ENCODE data around the gene SMARCA2.

Gene SMARCA2

DNA sequence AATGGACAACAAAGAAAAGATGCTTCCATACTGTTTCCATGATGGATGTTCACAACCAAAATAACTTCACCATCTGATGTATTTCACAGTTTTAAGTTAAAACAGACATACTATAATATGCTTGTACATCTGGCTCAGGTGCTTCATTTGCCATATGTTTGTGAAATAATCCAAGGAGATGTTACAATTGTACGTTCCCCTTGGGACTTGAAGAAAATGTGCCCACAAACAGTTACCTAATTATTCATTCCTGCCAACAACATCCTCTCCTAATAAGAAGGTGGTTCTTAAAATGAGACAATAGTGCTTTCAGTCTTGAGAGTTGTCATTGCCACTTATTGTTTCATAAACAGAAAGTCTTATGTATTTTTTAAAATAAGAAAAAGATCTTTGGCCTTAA lies 33.1 kb upstream of the SMARCA2 start:
- Histone ChIP-seq H3K9me2 (ENCODE audit: low read depth, low read length) (no peaks in the 10 kb centered on the region), H3F3A (ENCODE audit: insufficient read depth, low read length) (no peaks in the 10 kb centered on the region), H3K79me2 (ENCODE audit: insufficient read depth, low read length) (no peaks in the 10 kb centered on the region), H3K27ac (ENCODE audit: low read depth, low read length, poor library complexity, severe bottlenecking) (no peak overlapping the region), H3K36me3 (ENCODE audit: insufficient read depth, low read length) (no peaks in the 10 kb centered on the region), H3K9me3 (ENCODE audit: low read length) (no peaks in the 10 kb centered on the region), H2AFZ (ENCODE audit: low read length) (no peak overlapping the region), H3K4me2 (ENCODE audit: low read length) (no peak overlapping the region), H3K4me1 (ENCODE audit: insufficient read depth, low read length, severe bottlenecking) (no peaks in the 10 kb centered on the region), H3K9ac (ENCODE audit: low read length) (no peak overlapping the region), H4K20me1 (ENCODE audit: insufficient read depth, low read length) (no peaks in the 10 kb centered on the region), H3K4me3 (ENCODE audit: low read depth, low read length, poor library complexity, severe bottlenecking) (no peak overlapping the region), H3K27me3 (ENCODE audit: insufficient read depth, low read length) (no peaks in the 10 kb centered on the region)
- TF ChIP-seq, protein P1, sequence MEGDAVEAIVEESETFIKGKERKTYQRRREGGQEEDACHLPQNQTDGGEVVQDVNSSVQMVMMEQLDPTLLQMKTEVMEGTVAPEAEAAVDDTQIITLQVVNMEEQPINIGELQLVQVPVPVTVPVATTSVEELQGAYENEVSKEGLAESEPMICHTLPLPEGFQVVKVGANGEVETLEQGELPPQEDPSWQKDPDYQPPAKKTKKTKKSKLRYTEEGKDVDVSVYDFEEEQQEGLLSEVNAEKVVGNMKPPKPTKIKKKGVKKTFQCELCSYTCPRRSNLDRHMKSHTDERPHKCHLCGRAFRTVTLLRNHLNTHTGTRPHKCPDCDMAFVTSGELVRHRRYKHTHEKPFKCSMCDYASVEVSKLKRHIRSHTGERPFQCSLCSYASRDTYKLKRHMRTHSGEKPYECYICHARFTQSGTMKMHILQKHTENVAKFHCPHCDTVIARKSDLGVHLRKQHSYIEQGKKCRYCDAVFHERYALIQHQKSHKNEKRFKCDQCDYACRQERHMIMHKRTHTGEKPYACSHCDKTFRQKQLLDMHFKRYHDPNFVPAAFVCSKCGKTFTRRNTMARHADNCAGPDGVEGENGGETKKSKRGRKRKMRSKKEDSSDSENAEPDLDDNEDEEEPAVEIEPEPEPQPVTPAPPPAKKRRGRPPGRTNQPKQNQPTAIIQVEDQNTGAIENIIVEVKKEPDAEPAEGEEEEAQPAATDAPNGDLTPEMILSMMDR (IDR thresholded peaks at IDR 0.05; ENCODE audit: low read length) = no peak
- TF ChIP-seq EZH2 (IDR thresholded peaks at IDR 0.05; ENCODE audit: borderline replicate concordance, low read length) = no peak

DNA sequence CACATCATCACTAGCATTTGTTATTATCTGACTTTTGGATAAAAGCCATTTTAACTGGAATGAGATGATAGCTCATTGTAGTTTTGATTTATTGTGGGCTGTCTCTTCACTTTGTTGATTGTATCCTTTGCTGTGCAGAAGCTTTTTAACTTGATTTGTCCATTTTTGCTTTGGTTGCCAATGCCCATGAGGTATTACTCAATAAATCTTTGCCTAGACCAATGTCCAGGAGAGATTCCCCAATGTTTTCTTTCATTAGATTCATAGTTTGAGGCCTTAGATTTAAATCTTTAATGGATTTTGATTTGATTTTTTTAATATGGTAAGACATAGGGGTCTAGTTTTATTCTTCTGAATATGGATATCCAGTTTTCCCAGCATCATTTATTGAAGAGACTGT lies 28.8 kb upstream of the SMARCA2 start:
- Histone ChIP-seq H3K79me2 (ENCODE audit: insufficient read depth, low read length) (no peaks in the 10 kb centered on the region), H3K9me2 (ENCODE audit: low read depth, low read length) (no peaks in the 10 kb centered on the region), H3K27ac (ENCODE audit: low read depth, low read length, poor library complexity, severe bottlenecking) (no peak overlapping the region), H3K9me3 (ENCODE audit: low read length) (no peaks in the 10 kb centered on the region), H3K4me2 (ENCODE audit: low read length) (no peak overlapping the region), H3K9ac (ENCODE audit: low read length) (no peak overlapping the region), H3K27me3 (ENCODE audit: insufficient read depth, low read length) (no peaks in the 10 kb centered on the region), H2AFZ (ENCODE audit: low read length) (no peak overlapping the region), H3K4me1 (ENCODE audit: insufficient read depth, low read length, severe bottlenecking) (no peaks in the 10 kb centered on the region), H3F3A (ENCODE audit: insufficient read depth, low read length) (no peaks in the 10 kb centered on the region), H4K20me1 (ENCODE audit: insufficient read depth, low read length) (no peaks in the 10 kb centered on the region), H3K4me3 (ENCODE audit: low read depth, low read length, poor library complexity, severe bottlenecking) (no peak overlapping the region), H3K36me3 (ENCODE audit: insufficient read depth, low read length) (no peaks in the 10 kb centered on the region)
- TF ChIP-seq EZH2 (IDR thresholded peaks at IDR 0.05; ENCODE audit: borderline replicate concordance, low read length) = no peak

DNA sequence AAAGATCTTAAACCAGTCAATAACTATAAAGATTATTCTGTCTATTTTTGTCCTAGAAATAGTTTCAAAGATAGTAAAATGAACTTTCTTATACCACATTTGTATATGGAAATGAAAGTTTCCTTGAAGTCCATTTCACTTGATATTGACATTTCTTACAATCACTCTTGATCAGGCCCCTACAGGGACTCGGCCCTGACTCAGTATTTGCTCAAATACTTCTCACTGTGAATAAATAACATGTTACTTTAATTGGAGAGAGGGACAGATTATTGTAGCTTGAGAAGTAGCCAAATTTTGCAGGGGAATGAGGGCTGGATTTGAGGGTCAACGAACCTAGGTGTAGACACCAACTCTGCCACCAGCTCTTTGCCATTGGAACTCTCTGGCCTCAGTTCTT lies 25.6 kb upstream of the SMARCA2 start:
- H3K79me2 ChIP-seq (ENCODE audit: insufficient read depth, low read length) = no peaks in the 10 kb centered on the region
- no peak overlapping the region for H3K4me2 ChIP-seq (ENCODE audit: low read length)
- H3K4me1 ChIP-seq (ENCODE audit: insufficient read depth, low read length, severe bottlenecking) = no peaks in the 10 kb centered on the region
- no peaks in the 10 kb centered on the region for H3K9me2 ChIP-seq (ENCODE audit: low read depth, low read length)
- no peak overlapping the region for H3K4me3 ChIP-seq (ENCODE audit: low read depth, low read length, poor library complexity, severe bottlenecking)
- H3K9ac ChIP-seq (ENCODE audit: low read length) = no peak overlapping the region
- no peak overlapping the region for H2AFZ ChIP-seq (ENCODE audit: low read length)
- H3K27ac ChIP-seq (ENCODE audit: low read depth, low read length, poor library complexity, severe bottlenecking) = no peak overlapping the region
- no peaks in the 10 kb centered on the region for H3F3A ChIP-seq (ENCODE audit: insufficient read depth, low read length)
- H3K36me3 ChIP-seq (ENCODE audit: insufficient read depth, low read length) = no peaks in the 10 kb centered on the region
- TF ChIP-seq, protein P1 (IDR thresholded peaks at IDR 0.05; ENCODE audit: low read length) = no peak
- no peak for TF ChIP-seq EZH2 (IDR thresholded peaks at IDR 0.05; ENCODE audit: borderline replicate concordance, low read length)
- H3K9me3 ChIP-seq (ENCODE audit: low read length) = no peaks in the 10 kb centered on the region
- H3K27me3 ChIP-seq (ENCODE audit: insufficient read depth, low read length) = no peaks in the 10 kb centered on the region
- H4K20me1 ChIP-seq (ENCODE audit: insufficient read depth, low read length) = no peaks in the 10 kb centered on the region

DNA sequence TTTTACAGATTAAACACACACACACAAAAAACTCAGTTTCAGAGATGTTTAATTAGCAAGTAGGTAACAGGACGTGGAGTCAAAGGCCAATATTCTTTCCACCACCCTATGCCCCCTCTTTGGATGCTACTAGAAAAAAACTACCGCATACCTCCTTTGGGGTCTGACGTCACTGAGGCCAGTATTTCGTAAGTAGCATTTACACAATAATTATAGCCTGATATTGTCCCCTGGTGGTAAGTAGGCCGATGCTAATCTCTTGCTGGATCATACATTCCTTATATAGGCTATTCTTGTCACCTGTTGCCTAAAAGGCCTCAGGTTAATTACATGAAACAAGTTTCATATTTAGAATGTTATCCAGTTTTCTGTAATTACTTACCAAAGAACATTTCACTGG lies 21.0 kb upstream of the SMARCA2 start:
- no peaks in the 10 kb centered on the region for H3K79me2 ChIP-seq (ENCODE audit: insufficient read depth, low read length)
- TF ChIP-seq, protein P1 (IDR thresholded peaks at IDR 0.05; ENCODE audit: low read length) = no peak
- TF ChIP-seq EZH2 (IDR thresholded peaks at IDR 0.05; ENCODE audit: borderline replicate concordance, low read length) = no peak
- no peak overlapping the region for H3K4me2 ChIP-seq (ENCODE audit: low read length)
- peaks cover 4% of the 10 kb centered on the region; the same call in 1 of the 2 replicates for H3K27me3 ChIP-seq (ENCODE audit: insufficient read depth, low read length)
- H3K27ac ChIP-seq (ENCODE audit: low read depth, low read length, poor library complexity, severe bottlenecking) = no peak overlapping the region
- no peaks in the 10 kb centered on the region for H3K9me3 ChIP-seq (ENCODE audit: low read length)
- H3K4me3 ChIP-seq (ENCODE audit: low read depth, low read length, poor library complexity, severe bottlenecking) = no peak overlapping the region
- no peaks in the 10 kb centered on the region for H3K36me3 ChIP-seq (ENCODE audit: insufficient read depth, low read length)
- H3F3A ChIP-seq (ENCODE audit: insufficient read depth, low read length) = no peaks in the 10 kb centered on the region
- no peaks in the 10 kb centered on the region for H4K20me1 ChIP-seq (ENCODE audit: insufficient read depth, low read length)
- H3K9me2 ChIP-seq (ENCODE audit: low read depth, low read length) = no peaks in the 10 kb centered on the region
- no peak overlapping the region for H2AFZ ChIP-seq (ENCODE audit: low read length)
- H3K9ac ChIP-seq (ENCODE audit: low read length) = no peak overlapping the region
- no peaks in the 10 kb centered on the region for H3K4me1 ChIP-seq (ENCODE audit: insufficient read depth, low read length, severe bottlenecking)
